Type B pancreatic cell (in vitro differentiated cells): ENCODE data around the gene CHD6. TPM values are rescaled to one million over a fixed set of nuclear protein-coding genes. Genes with fewer than 3 reads are reported as not detected.
A peak's percentile ranks its signal among the peaks of the same experiment; 100 is the strongest.

ENCODE experiments used
- DNase-seq: peaks from one replicate; pipeline ENCODE4 v3.0.0; 2021; ENCODE audit warnings: mixed read lengths; ENCODE audit not compliant: unreplicated experiment; ENCODE audit errors: extremely low spot score
- H3K27ac Mint-ChIP-seq: 2 replicates; pipeline ENCODE4 v1.8.0; 2021; ENCODE audit warnings: mild to moderate bottlenecking, mixed read lengths
- H3K27me3 Mint-ChIP-seq: 2 replicates; pipeline ENCODE4 v1.8.0; 2021; ENCODE audit warnings: mixed read lengths
- H3K36me3 Mint-ChIP-seq: 2 replicates; pipeline ENCODE4 v1.8.0; 2021; ENCODE audit warnings: mixed read lengths
- H3K4me1 Mint-ChIP-seq: one replicate; pipeline ENCODE4 v1.8.0; 2021; ENCODE audit warnings: mixed read lengths; ENCODE audit not compliant: unreplicated experiment
- H3K4me3 Mint-ChIP-seq: 2 replicates; pipeline ENCODE4 v1.8.0; 2021; ENCODE audit warnings: mild to moderate bottlenecking, mixed read lengths
- H3K9me3 Mint-ChIP-seq: 2 replicates; pipeline ENCODE4 v1.8.0; 2021; ENCODE audit warnings: mixed read lengths
- long read RNA-seq: library from polyadenylated mRNA; unstranded; transcript quantifications from one replicate; pipeline ENCODE4 v2.0.0, GENCODE V29; 2020
- total RNA-seq: library from RNA; stranded (reverse); gene quantifications from 2 replicates; pipeline ENCODE4 v1.2.1, GENCODE V29; 2021; ENCODE audit warnings: low replicate concordance
- TF ChIP-seq, protein P1 (sequence below): fragments of 200-600 bp; sonication (generic); conservative IDR thresholded peaks from 2 replicates; pipeline ENCODE4 v1.5.0; 2021; ENCODE audit warnings: antibody characterized with exemption, mild to moderate bottlenecking

Gene CHD6
- total RNA-seq, result 49.2 and 72.6 TPM in 2 replicates
- long read RNA-seq, partial matches to known transcripts, result 5 of 26 reads
- long read RNA-seq, other reads (novel, unspliced or antisense), result 21 of 26 reads

- DNase-seq, result peak; percentile 99
- Mint-ChIP-seq H3K4me3 (peak within 1 kb of the TSS; percentile 96), H3K36me3 (peaks cover 3% of the 10 kb centered on the region), H3K27ac (peak within 1 kb of the TSS; percentile 92), H3K4me1 (peaks cover 49% of the 10 kb centered on the region), H3K27me3 (peaks cover 18% of the 10 kb centered on the region), H3K9me3 (peaks cover 4% of the 10 kb centered on the region)
- TF ChIP-seq, protein P1, sequence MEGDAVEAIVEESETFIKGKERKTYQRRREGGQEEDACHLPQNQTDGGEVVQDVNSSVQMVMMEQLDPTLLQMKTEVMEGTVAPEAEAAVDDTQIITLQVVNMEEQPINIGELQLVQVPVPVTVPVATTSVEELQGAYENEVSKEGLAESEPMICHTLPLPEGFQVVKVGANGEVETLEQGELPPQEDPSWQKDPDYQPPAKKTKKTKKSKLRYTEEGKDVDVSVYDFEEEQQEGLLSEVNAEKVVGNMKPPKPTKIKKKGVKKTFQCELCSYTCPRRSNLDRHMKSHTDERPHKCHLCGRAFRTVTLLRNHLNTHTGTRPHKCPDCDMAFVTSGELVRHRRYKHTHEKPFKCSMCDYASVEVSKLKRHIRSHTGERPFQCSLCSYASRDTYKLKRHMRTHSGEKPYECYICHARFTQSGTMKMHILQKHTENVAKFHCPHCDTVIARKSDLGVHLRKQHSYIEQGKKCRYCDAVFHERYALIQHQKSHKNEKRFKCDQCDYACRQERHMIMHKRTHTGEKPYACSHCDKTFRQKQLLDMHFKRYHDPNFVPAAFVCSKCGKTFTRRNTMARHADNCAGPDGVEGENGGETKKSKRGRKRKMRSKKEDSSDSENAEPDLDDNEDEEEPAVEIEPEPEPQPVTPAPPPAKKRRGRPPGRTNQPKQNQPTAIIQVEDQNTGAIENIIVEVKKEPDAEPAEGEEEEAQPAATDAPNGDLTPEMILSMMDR, result no peak
Observed at GRCh38 chr20:41617902-41618806, at the start of gene CHD6. TSS of gene CHD6 (minus strand) at chr20:41618377. CDS start at chr20:41551337, 67,040 bp downstream.

DNA sequence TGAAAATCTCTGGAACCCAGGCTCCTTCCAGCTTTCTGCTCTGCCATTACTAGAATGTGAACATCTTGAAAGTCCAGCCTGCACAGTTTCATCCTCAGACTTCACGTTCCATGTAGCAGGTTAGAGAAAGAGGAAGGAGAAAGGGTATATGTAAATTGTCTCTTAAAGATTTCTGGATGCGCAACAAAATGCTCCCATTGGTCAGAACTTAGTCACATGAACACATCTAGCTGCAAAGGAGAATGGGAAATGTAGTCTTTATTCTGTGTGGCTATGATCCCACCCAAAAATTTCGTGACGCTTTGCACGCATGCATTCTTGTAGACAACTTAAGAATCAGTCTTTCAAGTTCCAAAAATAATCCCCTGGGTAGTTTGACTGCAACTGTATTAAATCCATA, 46.4 kb upstream of the CHD6 start:
- H3K9me3 Mint-ChIP-seq, result no peaks in the 10 kb centered on the region
- no peak overlapping the region for H3K4me3 Mint-ChIP-seq
- H3K36me3 Mint-ChIP-seq, result no peaks in the 10 kb centered on the region
- peaks cover 9% of the 10 kb centered on the region for H3K27me3 Mint-ChIP-seq
- no peak for DNase-seq
- TF ChIP-seq, protein P1, result no peak
- no peaks in the 10 kb centered on the region for H3K4me1 Mint-ChIP-seq
- H3K27ac Mint-ChIP-seq, result no peak overlapping the region

DNA sequence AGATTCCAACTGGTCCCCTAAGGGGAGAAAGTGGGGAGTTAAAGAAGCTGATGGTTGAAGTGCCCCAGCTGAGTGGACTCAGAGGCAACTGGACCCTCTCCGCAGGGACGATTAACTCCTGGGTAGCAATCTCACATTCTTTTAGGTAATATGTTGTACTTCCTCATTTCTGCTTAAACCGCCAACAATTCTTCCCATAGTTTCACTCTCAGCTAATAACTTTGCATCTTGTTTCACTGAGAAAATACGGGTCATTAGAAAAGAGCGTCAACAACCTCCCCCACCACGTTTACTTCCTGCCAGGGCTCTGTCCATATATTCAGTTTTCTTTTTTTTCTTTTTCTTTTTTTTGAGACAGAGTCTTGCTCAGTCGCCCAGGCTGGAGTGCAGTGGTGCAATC, 39.5 kb upstream of the CHD6 start:
- no peaks in the 10 kb centered on the region for H3K36me3 Mint-ChIP-seq
- H3K27me3 Mint-ChIP-seq, result peaks cover 16% of the 10 kb centered on the region
- TF ChIP-seq, protein P1, result no peak
- no peak for DNase-seq
- peaks cover 11% of the 10 kb centered on the region for H3K4me1 Mint-ChIP-seq
- H3K27ac Mint-ChIP-seq, result no peak overlapping the region
- no peak overlapping the region for H3K4me3 Mint-ChIP-seq
- H3K9me3 Mint-ChIP-seq, result no peaks in the 10 kb centered on the region

DNA sequence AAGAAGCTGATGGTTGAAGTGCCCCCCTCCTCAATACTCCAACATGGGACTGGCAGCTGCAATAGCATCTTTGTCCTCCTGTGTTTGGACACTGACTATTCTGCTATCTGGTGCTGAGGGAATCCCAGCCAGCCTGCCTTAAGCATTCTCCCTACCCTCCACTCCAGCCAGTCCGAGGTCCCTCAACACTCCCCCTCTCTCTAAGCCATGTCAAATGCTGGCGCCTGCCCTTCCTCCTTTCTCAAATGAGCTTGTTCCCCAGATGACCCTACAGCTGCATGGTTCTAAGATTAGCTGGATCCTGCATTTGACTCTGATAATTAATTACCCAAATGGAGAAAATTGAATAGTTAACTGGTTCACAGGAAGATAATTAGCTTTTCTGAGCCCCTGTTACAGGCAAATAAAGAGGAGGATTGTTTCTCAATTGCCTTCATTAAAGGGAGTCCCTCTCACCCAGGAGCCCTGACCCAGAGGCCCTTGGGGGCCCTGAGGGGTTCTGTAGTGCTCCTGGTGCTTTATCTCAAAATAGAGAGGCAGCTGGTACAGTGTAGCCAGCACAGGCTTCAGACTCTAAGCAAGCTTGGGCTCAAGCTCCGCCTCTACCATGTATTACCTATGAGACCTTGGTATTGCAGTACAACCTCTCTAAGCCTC, 37.9 kb upstream of the CHD6 start:
- Mint-ChIP-seq H3K27ac (no peak overlapping the region), H3K9me3 (no peaks in the 10 kb centered on the region), H3K4me1 (peaks cover 12% of the 10 kb centered on the region), H3K27me3 (peaks cover 16% of the 10 kb centered on the region), H3K36me3 (no peaks in the 10 kb centered on the region), H3K4me3 (no peak overlapping the region)
- DNase-seq, result no peak
- TF ChIP-seq, protein P1, result no peak

GRCh38 chr20:41654884-41655283, 36.7 kb upstream of the CHD6 start:
- Mint-ChIP-seq H3K9me3 (no peaks in the 10 kb centered on the region), H3K36me3 (no peaks in the 10 kb centered on the region), H3K4me3 (no peak overlapping the region), H3K4me1 (peaks cover 24% of the 10 kb centered on the region), H3K27ac (peak overlapping the region; percentile 58), H3K27me3 (peaks cover 12% of the 10 kb centered on the region)
- no peak for DNase-seq
- TF ChIP-seq, protein P1, result no peak
